ENCODE results near the gene PRDM5.

Gene PRDM5

GRCh38 chr4:120731561-120731960 lies 191.0 kb downstream of the PRDM5 start:
- no peaks in the 10 kb centered on the region for H3K79me2 ChIP-seq
- H3K9ac ChIP-seq: no peak overlapping the region

DNA sequence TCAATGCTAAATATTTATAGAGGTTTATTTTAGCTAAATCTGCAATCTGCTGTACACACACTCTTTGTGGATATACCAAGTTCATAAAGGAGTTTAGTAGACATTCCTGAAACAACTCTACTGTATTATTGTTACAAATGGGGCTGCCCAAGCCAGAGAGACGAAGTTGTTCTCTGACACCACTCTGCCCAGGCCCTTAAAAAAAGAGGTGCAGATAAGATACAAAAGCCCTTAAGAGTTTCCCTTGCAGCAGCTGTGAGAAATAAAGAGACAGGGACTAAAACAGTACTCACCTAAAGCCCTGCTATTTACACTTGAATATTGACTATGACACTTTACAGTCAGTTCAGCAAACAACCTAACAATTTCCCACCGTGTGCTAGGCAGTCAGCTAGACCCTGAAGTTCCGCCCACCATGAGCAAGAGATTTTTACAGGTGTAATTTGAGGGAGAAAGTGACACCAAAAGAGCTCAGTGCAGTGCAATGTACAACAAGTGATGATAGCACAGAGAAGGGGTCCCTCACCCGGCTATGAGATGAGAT lies 191.7 kb downstream of the PRDM5 start:
- Histone ChIP-seq H3K9me3 (ENCODE audit: control insufficient read depth, low read length) (no peaks in the 10 kb centered on the region), H3K4me2 (ENCODE audit: low read length) (no peak overlapping the region), H3K27me3 (ENCODE audit: control insufficient read depth, insufficient read depth, low read length) (no peaks in the 10 kb centered on the region), H3K79me2 (no peaks in the 10 kb centered on the region), H3K9ac (no peak overlapping the region), H3K4me1 (no peaks in the 10 kb centered on the region), H3K36me3 (ENCODE audit: control insufficient read depth, insufficient read depth, low read length) (no peaks in the 10 kb centered on the region), H3K4me3 (ENCODE audit: low read depth, low read length) (no peak overlapping the region), H3K27ac (no peak overlapping the region), H2AFZ (no peak overlapping the region)
- TF ChIP-seq CTCF (IDR thresholded peaks at IDR 0.05): no peak

More at GRCh38 chr4:120731561-120731960, 191.0 kb downstream of the PRDM5 start:
- no peak overlapping the region for H3K27ac ChIP-seq
- no peaks in the 10 kb centered on the region for H3K9me3 ChIP-seq (ENCODE audit: control insufficient read depth, low read length)
- H3K27me3 ChIP-seq (ENCODE audit: control insufficient read depth, insufficient read depth, low read length): no peaks in the 10 kb centered on the region
- no peaks in the 10 kb centered on the region for H3K36me3 ChIP-seq (ENCODE audit: control insufficient read depth, insufficient read depth, low read length)
- no peak for TF ChIP-seq CTCF (IDR thresholded peaks at IDR 0.05)
- H3K4me3 ChIP-seq (ENCODE audit: low read depth, low read length): no peak overlapping the region
- H3K4me2 ChIP-seq (ENCODE audit: low read length): no peak overlapping the region
- no peaks in the 10 kb centered on the region for H3K4me1 ChIP-seq
- H2AFZ ChIP-seq: no peak overlapping the region

DNA sequence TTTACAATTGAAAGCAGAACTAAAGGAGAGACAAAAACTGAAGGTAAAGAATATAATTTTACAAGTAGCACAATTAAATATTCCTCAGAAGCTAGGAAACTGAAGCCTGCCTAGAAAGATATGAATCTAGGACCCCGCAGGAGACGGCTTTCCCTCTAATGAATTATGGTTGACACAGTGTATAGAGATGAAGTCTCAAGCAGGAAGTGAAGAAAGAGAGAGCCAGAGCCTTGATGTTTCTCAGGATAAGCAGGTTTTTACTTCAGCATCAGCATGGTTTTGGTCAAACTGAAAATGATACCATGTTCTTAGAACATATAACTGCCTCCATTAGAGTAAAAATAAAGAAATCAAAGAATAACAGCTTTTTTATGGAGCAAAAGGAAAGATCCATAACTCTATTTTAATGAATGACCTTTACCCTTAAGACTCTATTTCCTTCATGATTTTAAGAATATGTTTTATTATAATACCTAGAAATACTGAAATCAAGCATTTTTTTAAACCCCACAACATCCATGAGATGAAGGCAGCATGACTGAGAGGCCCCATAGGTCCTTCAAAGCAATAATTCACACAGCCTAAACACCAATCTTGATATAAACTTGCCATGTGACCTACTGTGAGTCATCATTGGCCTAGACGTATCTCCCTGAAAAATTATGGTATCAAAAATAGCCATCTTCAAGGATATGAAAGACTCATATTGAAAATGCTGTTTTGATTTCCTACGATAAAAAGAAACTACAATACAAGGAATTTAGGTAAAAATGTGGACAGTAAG lies 193.4 kb downstream of the PRDM5 start:
- no peaks in the 10 kb centered on the region for H3K4me1 ChIP-seq
- H2AFZ ChIP-seq: no peak overlapping the region
- no peak overlapping the region for H3K4me2 ChIP-seq (ENCODE audit: low read length)
- no peak for TF ChIP-seq CTCF (IDR thresholded peaks at IDR 0.05)
- no peaks in the 10 kb centered on the region for H3K36me3 ChIP-seq (ENCODE audit: control insufficient read depth, insufficient read depth, low read length)
- H3K27ac ChIP-seq: no peak overlapping the region
- no peaks in the 10 kb centered on the region for H3K9me3 ChIP-seq (ENCODE audit: control insufficient read depth, low read length)
- no peak overlapping the region for H3K4me3 ChIP-seq (ENCODE audit: low read depth, low read length)
- no peaks in the 10 kb centered on the region for H3K27me3 ChIP-seq (ENCODE audit: control insufficient read depth, insufficient read depth, low read length)
- no peaks in the 10 kb centered on the region for H3K79me2 ChIP-seq
- H3K9ac ChIP-seq: no peak overlapping the region

DNA sequence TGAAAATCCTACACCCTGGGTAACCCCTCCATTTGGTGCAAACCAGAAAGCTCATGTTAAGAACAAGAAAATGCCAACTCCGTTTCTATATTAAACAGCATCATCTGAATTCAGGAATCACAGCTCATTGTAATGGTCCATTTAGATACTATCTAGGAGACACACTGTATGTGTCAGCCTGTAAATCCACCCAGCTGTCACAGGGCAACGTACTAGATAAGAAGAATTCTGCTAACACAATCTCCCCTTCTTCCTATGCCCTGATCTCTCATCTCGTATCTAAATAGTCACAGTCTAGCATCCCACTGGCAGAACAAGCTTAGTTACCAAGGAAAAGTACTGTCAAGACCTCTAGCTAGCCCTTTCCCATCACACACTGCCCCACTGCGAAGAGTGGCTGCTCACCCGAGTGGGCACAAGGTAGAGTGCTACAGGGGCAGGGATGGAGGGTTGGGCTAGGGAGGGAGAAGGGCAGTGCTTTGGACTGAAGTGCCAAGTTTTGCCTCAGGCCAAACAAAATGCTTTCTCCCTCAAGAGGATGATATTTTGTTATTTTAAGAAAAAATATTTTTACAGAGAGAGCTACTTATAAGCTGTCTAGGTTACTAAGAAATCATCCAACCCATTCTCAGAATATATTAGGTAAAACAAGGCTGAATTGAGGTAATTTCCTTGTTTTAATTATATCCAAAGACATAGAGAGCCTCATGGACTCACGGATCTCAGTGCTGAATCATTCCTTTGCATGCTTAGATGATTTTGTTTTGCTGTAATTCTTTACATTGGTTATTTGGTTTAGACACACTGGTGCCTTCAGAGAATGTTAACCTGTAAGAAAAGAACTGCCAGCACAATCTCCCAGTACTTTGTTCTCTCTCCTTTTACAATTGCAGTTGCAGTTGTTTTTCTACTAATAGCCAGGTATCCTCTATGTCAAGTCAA lies 196.6 kb downstream of the PRDM5 start:
- no peak for TF ChIP-seq CTCF (IDR thresholded peaks at IDR 0.05)
- no peaks in the 10 kb centered on the region for H3K4me1 ChIP-seq
- H3K36me3 ChIP-seq (ENCODE audit: control insufficient read depth, insufficient read depth, low read length): no peaks in the 10 kb centered on the region
- no peaks in the 10 kb centered on the region for H3K27me3 ChIP-seq (ENCODE audit: control insufficient read depth, insufficient read depth, low read length)
- H3K4me2 ChIP-seq (ENCODE audit: low read length): no peak overlapping the region
- H3K27ac ChIP-seq: no peak overlapping the region
- H3K4me3 ChIP-seq (ENCODE audit: low read depth, low read length): no peak overlapping the region
- H2AFZ ChIP-seq: no peak overlapping the region
- H3K9ac ChIP-seq: no peak overlapping the region
- H3K9me3 ChIP-seq (ENCODE audit: control insufficient read depth, low read length): no peaks in the 10 kb centered on the region
- no peaks in the 10 kb centered on the region for H3K79me2 ChIP-seq
